SK-N-SH (cell line): Measurements from ENCODE around the gene ZNF23. TPM values are rescaled to one million over a fixed set of nuclear protein-coding genes. Genes with fewer than 3 reads are reported as not detected.

Experiments
- CTCF ChIA-PET: fragments of 300-600, 350-600 bp; formaldehyde crosslinking; extraction: SDS; loops from one replicate; lab custom pipeline; 2021; lab: Yijun Ruan, JAX
- POLR2A ChIA-PET: fragments of 350-600 bp; sonication (Branson Sonifier 250); formaldehyde crosslinking; extraction: SDS; loops from one replicate; lab custom pipeline; 2020; ENCODE audit warnings: antibody characterized with exemption, inconsistent platforms; lab: Yijun Ruan, JAX
- DNase-seq: peaks from one replicate; pipeline ENCODE4 v3.0.0; 2012
- H2AFZ ChIP-seq: fragments of 200-600 bp; sonication (generic); 2 replicates; pipeline ENCODE4 v1.8.1; 2016; ENCODE audit warnings: antibody characterized with exemption, mild to moderate bottlenecking, low read depth
- H3F3A ChIP-seq: fragments of 200-600 bp; sonication (generic); replicated peaks from 2 replicates; pipeline ENCODE3; 2016; ENCODE audit warnings: antibody characterized with exemption, mild to moderate bottlenecking; ENCODE audit not compliant: insufficient read depth
- H3K27ac ChIP-seq, 2 experiments: fragments of 200-500 bp in 1 of 2; fragments of 200-600 bp in 1 of 2; sonication (Bioruptor generic) in 1 of 2; sonication (generic), shearing (Covaris generic) in 1 of 2; 2 replicates each; pipeline versions ENCODE4 v1.5.1 to v1.6.1; 2014 to 2016; ENCODE audit warnings: low read depth in 2 of 2, inconsistent platforms in 1 of 2, low read length in 1 of 2, mild to moderate bottlenecking in 1 of 2, mixed read lengths in 1 of 2
- H3K27me3 ChIP-seq: fragments of 200-600 bp; sonication (generic), shearing (Covaris generic); 2 replicates; pipeline ENCODE4 v1.6.1; 2016; ENCODE audit warnings: mixed run types; ENCODE audit not compliant: insufficient read depth
- H3K36me3 ChIP-seq, 2 experiments: fragments of 200-500 bp in 1 of 2; fragments of 200-600 bp in 1 of 2; sonication (Bioruptor generic) in 1 of 2; sonication (generic) in 1 of 2; replicated peaks in 1 of 2; 2 replicates each; pipeline versions ENCODE3 to v1.5.1; 2014 to 2016; ENCODE audit warnings: low read length in 1 of 2, mild to moderate bottlenecking in 1 of 2; ENCODE audit not compliant: insufficient read depth in 2 of 2, control insufficient read depth in 1 of 2
- H3K4me1 ChIP-seq, 2 experiments: fragments of 200-500 bp in 1 of 2; fragments of 200-600 bp in 1 of 2; sonication (Bioruptor generic) in 1 of 2; sonication (generic), shearing (Covaris generic) in 1 of 2; 2 replicates each; pipeline versions ENCODE4 v1.5.1 to v1.6.1; 2014 to 2016; ENCODE audit warnings: low read depth in 1 of 2, low read length in 1 of 2, mixed run types in 1 of 2; ENCODE audit not compliant: insufficient read depth in 2 of 2, control insufficient read depth in 1 of 2
- H3K4me2 ChIP-seq: fragments of 200-600 bp; sonication (generic), shearing (Covaris generic); 2 replicates; pipeline ENCODE4 v1.6.1; 2017; ENCODE audit warnings: mixed run types
- H3K4me3 ChIP-seq, 2 experiments: fragments of 200-500 bp in 1 of 2; fragments of 200-600 bp in 1 of 2; sonication (Bioruptor generic) in 1 of 2; sonication (generic), shearing (Covaris generic) in 1 of 2; 2 replicates each; pipeline versions ENCODE4 v1.5.1 to v1.8.1; 2014 to 2016; ENCODE audit warnings: low read depth in 2 of 2, inconsistent platforms in 1 of 2, low read length in 1 of 2, mild to moderate bottlenecking in 1 of 2, mixed read lengths in 1 of 2, moderate library complexity in 1 of 2
- H3K79me2 ChIP-seq: fragments of 200-600 bp; sonication (generic); 2 replicates; pipeline ENCODE4 v1.8.1; 2017; ENCODE audit warnings: mild to moderate bottlenecking; ENCODE audit not compliant: insufficient read depth
- H3K9ac ChIP-seq: fragments of 200-600 bp; sonication (generic); 2 replicates; pipeline ENCODE4 v1.6.1; 2017; ENCODE audit warnings: mixed run types
- H3K9me2 ChIP-seq: fragments of 200-600 bp; sonication (generic); 2 replicates; pipeline ENCODE4 v1.6.1; 2017; ENCODE audit warnings: mixed run types
- H3K9me3 ChIP-seq: fragments of 200-600 bp; sonication (generic); 2 replicates; pipeline ENCODE4 v1.6.1; 2017; ENCODE audit warnings: mixed run types, mild to moderate bottlenecking, moderate library complexity
- H4K20me1 ChIP-seq: fragments of 200-600 bp; sonication (generic); 2 replicates; pipeline ENCODE4 v1.6.1; 2017; ENCODE audit warnings: mild to moderate bottlenecking, mixed run types; ENCODE audit not compliant: insufficient read depth
- CHD2 ChIP-seq: fragments of 150-350 bp; IDR thresholded peaks from 2 replicates; pipeline ENCODE4 v1.6.1; 2018; ENCODE audit warnings: low read length; ENCODE audit not compliant: partially characterized antibody
- EP300 ChIP-seq, 2 experiments: IDR thresholded peaks; 2 replicates each; pipeline versions ENCODE4 v1.4.0 to v1.6.1; 2012; ENCODE audit warnings: borderline replicate concordance in 1 of 2, low read depth in 1 of 2, low read length in 1 of 2
- FOSL2 ChIP-seq: IDR thresholded peaks from 2 replicates; pipeline ENCODE4 v1.4.0; 2012; ENCODE audit warnings: low read depth, mild to moderate bottlenecking, moderate library complexity, borderline replicate concordance
- FOXM1 ChIP-seq: IDR thresholded peaks from 2 replicates; pipeline ENCODE4 v1.4.0; 2012; ENCODE audit warnings: low read depth, mild to moderate bottlenecking
- JUND ChIP-seq: IDR thresholded peaks from 2 replicates; pipeline ENCODE4 v1.4.0; 2012
- MEF2A ChIP-seq: IDR thresholded peaks from 2 replicates; pipeline ENCODE4 v1.4.0; 2012; ENCODE audit warnings: low read depth, borderline replicate concordance
- NFIC ChIP-seq: IDR thresholded peaks from 2 replicates; pipeline ENCODE4 v1.4.0; 2012; ENCODE audit warnings: borderline replicate concordance
- RAD21 ChIP-seq: IDR thresholded peaks from 2 replicates; pipeline ENCODE4 v1.6.1; 2012; ENCODE audit warnings: mild to moderate bottlenecking, low read length
- RCOR1 ChIP-seq: fragments of 150-350 bp; IDR thresholded peaks from 2 replicates; pipeline ENCODE4 v1.6.1; 2017; ENCODE audit warnings: antibody characterized with exemption, low read length
- RFX5 ChIP-seq: IDR thresholded peaks from 2 replicates; pipeline ENCODE4 v1.6.1; 2012; ENCODE audit warnings: mild to moderate bottlenecking, improper control_type of control experiment, low read length
- RXRA ChIP-seq: IDR thresholded peaks from 2 replicates; pipeline ENCODE4 v1.4.0; 2012; ENCODE audit warnings: low read depth, mild to moderate bottlenecking, borderline replicate concordance
- SMC3 ChIP-seq: IDR thresholded peaks from 2 replicates; pipeline ENCODE4 v1.6.1; 2012; ENCODE audit warnings: low read depth, low read length, improper control_type of control experiment
- WGBS: methylation state at CpG from one replicate; pipeline ENCODE4 v1.1.6; 2017; ENCODE audit warnings: low lambda C conversion rate; 5-methylcytosine and 5-hydroxymethylcytosine counted together
- polyA plus RNA-seq, 3 experiments: library from polyadenylated mRNA; depleted of rRNA; stranded (reverse); fragments of >200 nt; gene quantifications; 2 replicates each; pipeline ENCODE4 v1.2.3, GENCODE V29; 2012
- TF ChIP-seq, protein P1 (sequence below): fragments of 200-600 bp; sonication (generic); IDR thresholded peaks from 2 replicates; pipeline ENCODE4 v1.6.1; 2017; ENCODE audit warnings: antibody characterized with exemption, mild to moderate bottlenecking, moderate library complexity

The ZNF23 gene
- polyA plus RNA-seq, 1 of the 3 experiments (the other 2 are of a cell fraction): 7.3 TPM

DNA sequence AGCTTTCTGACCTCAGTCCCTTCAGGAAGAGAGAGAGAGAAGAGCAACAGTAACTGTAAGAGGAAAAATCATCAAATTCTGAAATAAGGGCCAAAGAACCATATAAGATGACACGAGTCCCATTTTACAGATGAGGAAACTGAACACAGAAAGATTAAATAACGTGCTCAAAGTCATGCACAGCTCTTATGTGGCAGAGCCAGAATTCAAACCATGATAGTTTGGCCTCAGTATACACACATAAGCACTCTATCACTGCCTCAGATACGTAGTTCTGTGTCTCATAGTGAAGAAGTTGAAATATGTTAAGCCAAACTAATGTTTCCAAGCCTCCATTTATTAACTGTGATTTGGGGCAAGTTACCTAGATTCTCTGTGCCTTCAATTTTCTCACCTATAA is 29.0 kb upstream of the ZNF23 start:
- H3K4me2 ChIP-seq: no peak overlapping the region
- CTCF ChIA-PET: interaction anchor here (1.1 to 5.9 kb wide), 2 partner anchors 9 to 80 kb away, joined by 6 to 45 read pairs; no protein-coding TSS in a partner anchor

DNA sequence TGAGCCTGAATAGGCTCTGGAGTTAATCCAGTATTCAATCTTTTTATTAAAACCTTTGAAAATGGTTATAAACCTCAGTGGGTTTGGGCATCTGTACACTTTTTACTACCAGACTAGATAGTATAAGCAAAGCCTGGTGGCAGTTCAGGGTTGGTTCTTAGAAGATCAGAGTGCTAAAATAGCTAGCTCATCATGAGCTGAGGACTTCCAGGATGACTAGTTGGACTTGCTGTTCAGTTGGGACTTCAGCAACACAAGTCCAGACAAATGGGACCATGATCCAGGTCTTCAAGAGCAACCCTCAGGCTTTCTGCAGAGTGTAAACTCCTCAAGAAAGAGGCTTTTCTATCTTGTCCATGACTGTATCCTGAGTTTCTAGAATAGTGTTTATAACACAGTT is 28.3 kb upstream of the ZNF23 start:
- Histone ChIP-seq H3K4me2 (no peak overlapping the region), H3K9me2 (no peaks in the 10 kb centered on the region), H4K20me1 (no peaks in the 10 kb centered on the region), H3K4me3 (no peak overlapping the region), H3K9me3 (no peaks in the 10 kb centered on the region), H3K36me3 (no peaks in the 10 kb centered on the region), H3K9ac (no peak overlapping the region), H2AFZ (no peak overlapping the region), H3K27me3 (no peaks in the 10 kb centered on the region), H3K4me1 (no peaks in the 10 kb centered on the region), H3K79me2 (no peaks in the 10 kb centered on the region), H3K27ac (no peak overlapping the region), H3F3A (no peaks in the 10 kb centered on the region)
- TF ChIP-seq FOSL2 (no peak), SMC3 (no peak), EP300 (IDR thresholded peaks at IDR 0.05; ENCODE audit: borderline replicate concordance in 1 of 2, low read depth in 1 of 2, low read length in 1 of 2) (no peak), RAD21 (no peak), RXRA (no peak), CHD2 (no peak), RCOR1 (no peak), JUND (no peak), MEF2A (no peak), RFX5 (no peak)
- TF ChIP-seq, protein P1, sequence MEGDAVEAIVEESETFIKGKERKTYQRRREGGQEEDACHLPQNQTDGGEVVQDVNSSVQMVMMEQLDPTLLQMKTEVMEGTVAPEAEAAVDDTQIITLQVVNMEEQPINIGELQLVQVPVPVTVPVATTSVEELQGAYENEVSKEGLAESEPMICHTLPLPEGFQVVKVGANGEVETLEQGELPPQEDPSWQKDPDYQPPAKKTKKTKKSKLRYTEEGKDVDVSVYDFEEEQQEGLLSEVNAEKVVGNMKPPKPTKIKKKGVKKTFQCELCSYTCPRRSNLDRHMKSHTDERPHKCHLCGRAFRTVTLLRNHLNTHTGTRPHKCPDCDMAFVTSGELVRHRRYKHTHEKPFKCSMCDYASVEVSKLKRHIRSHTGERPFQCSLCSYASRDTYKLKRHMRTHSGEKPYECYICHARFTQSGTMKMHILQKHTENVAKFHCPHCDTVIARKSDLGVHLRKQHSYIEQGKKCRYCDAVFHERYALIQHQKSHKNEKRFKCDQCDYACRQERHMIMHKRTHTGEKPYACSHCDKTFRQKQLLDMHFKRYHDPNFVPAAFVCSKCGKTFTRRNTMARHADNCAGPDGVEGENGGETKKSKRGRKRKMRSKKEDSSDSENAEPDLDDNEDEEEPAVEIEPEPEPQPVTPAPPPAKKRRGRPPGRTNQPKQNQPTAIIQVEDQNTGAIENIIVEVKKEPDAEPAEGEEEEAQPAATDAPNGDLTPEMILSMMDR: no peak
- POLR2A ChIA-PET: no interaction called here
- CTCF ChIA-PET: interaction anchor here (1.8 to 5.9 kb wide), 2 partner anchors 9 to 79 kb away, joined by 7 to 45 read pairs; no protein-coding TSS in a partner anchor
- no peak for DNase-seq

More for the DNA sequence above, 29.0 kb upstream of the ZNF23 start:
- POLR2A ChIA-PET: no interaction called here
- H3K4me1 ChIP-seq: no peaks in the 10 kb centered on the region
- H3F3A ChIP-seq: no peaks in the 10 kb centered on the region
- H3K27me3 ChIP-seq: no peaks in the 10 kb centered on the region
- H4K20me1 ChIP-seq: no peaks in the 10 kb centered on the region
- WGBS: 26% methylated on average over 3 of the region's 3 CpGs
- H3K9ac ChIP-seq: no peak overlapping the region
- no peak overlapping the region for H3K27ac ChIP-seq
- no peak for DNase-seq
- H3K9me3 ChIP-seq: no peaks in the 10 kb centered on the region
- no peak for TF ChIP-seq NFIC
- no peak for TF ChIP-seq RXRA
- no peak for TF ChIP-seq FOXM1
- H3K36me3 ChIP-seq: no peaks in the 10 kb centered on the region
- H3K4me3 ChIP-seq: no peak overlapping the region
- H3K9me2 ChIP-seq: no peaks in the 10 kb centered on the region
- no peak overlapping the region for H2AFZ ChIP-seq
- H3K79me2 ChIP-seq: no peaks in the 10 kb centered on the region
